Lung (tissue), 12 donors: ENCODE measurements around the gene CA12. TPM values are rescaled to one million over a fixed set of nuclear protein-coding genes. Genes with fewer than 3 reads are reported as not detected.

Experiments
- ATAC-seq: fragments of 200-7000 bp; cut with Tn5 transposase; one replicate; pipeline ENCODE4 v1.9.1; 2020; ENCODE audit warnings: moderate number of reproducible peaks; ENCODE audit not compliant: insufficient read depth, low FRiP score
- DNase-seq, 3 donors: peaks; one replicate each; pipeline ENCODE4 v3.0.0-alpha.2; 2013 to 2017
- H3K27ac ChIP-seq, 2 donors: one replicate each; pipeline ENCODE4 v1.5.1; 2013; ENCODE audit warnings: mild to moderate bottlenecking in 2 of 2, moderate library complexity in 2 of 2, control low read depth in 1 of 2, inconsistent platforms in 1 of 2, low read depth in 1 of 2, low read length in 1 of 2
- H3K27me3 ChIP-seq, 3 donors: one replicate each; pipeline ENCODE4 v1.5.1; 2013; ENCODE audit warnings: low read length in 2 of 3; ENCODE audit not compliant: control insufficient read depth in 3 of 3, insufficient read depth in 3 of 3
- H3K36me3 ChIP-seq, 4 donors: one replicate each; pipeline ENCODE4 v1.5.1; 2013; ENCODE audit warnings: low read length in 4 of 4, mild to moderate bottlenecking in 1 of 4, moderate library complexity in 1 of 4; ENCODE audit not compliant: control insufficient read depth in 4 of 4, insufficient read depth in 4 of 4
- H3K4me1 ChIP-seq, 5 donors: one replicate each; pipeline ENCODE4 v1.5.1; 2013; ENCODE audit warnings: low read length in 5 of 5, mild to moderate bottlenecking in 2 of 5, moderate library complexity in 1 of 5; ENCODE audit not compliant: control insufficient read depth in 5 of 5, insufficient read depth in 5 of 5
- H3K4me3 ChIP-seq: one replicate; pipeline ENCODE4 v1.5.1; 2013; ENCODE audit warnings: mild to moderate bottlenecking, control low read depth, moderate library complexity
- H3K9ac ChIP-seq, 2 donors: one replicate each; pipeline ENCODE4 v1.5.1; 2013; ENCODE audit warnings: low read length in 2 of 2, control low read depth in 1 of 2; ENCODE audit not compliant: insufficient read depth in 1 of 2
- H3K9me3 ChIP-seq, 4 donors: one replicate each; pipeline ENCODE4 v1.5.1; 2013; ENCODE audit warnings: low read length in 3 of 4, mild to moderate bottlenecking in 1 of 4, moderate library complexity in 1 of 4; ENCODE audit not compliant: control insufficient read depth in 4 of 4, insufficient read depth in 3 of 4
- CTCF ChIP-seq: IDR thresholded peaks from 2 replicates; pipeline ENCODE4 v1.5.1; 2012; ENCODE audit warnings: mild to moderate bottlenecking; ENCODE audit errors: control extremely low read depth, extremely low read depth
- WGBS, 2 donors: extraction: QIAGEN DNeasy Blood & Tissue Kit; methylation state at CpG; one replicate each; pipeline ENCODE4 v1.1.7; 2013; 5-methylcytosine and 5-hydroxymethylcytosine counted together
- polyA plus RNA-seq, 2 donors: library from polyadenylated mRNA; stranded (reverse); fragments of 200-250 nt; gene quantifications; one replicate each; pipeline ENCODE4 v1.2.1, GENCODE V29; 2013
- total RNA-seq, 2 donors: library from RNA; depleted of rRNA in 1 of 2; stranded (reverse); fragments of >200 nt in 1 of 2; gene quantifications; one replicate each; pipeline ENCODE4 v1.2.1, GENCODE V29; 2014 to 2021
- donor health status: control.
- donor health status: control.
- donor health status: Bipolar disorder and iron deficiency.
- donor health status: healthy.
- donor health status: DM: yes; HTN: yes; CAD: no.

The CA12 gene
- total and polyA plus RNA-seq, 4 donors = 2.2 to 46.8 (median 5.8) TPM

DNA sequence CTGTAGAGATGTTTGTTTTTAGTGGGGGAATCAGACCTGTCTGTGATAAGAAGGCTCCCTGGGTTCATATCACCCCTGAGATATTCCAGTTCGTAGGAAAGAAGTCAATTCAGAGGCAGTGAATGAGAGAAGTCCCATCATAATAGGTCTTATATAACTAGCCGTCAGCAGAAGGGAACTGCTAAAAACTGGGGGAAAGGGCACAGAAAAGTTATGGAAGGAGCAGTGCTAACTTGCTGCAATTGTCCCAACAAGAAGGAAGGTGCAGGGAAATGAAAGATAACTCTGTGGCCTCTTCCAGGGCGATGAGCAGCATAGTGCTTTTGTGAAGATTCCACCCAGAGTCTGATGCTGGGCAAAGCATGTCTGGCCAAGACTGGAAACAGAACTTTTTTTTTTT, 9.0 kb upstream of the CA12 start:
- Histone ChIP-seq H3K27ac (no peak overlapping the region), H3K36me3 (no peaks in the 10 kb centered on the region), H3K4me3 (no peak overlapping the region), H3K9ac (no peak overlapping the region), H3K4me1 (peaks cover 0 to 5% (median 0%) of the 10 kb centered on the region in 5 donors), H3K9me3 (no peaks in the 10 kb centered on the region), H3K27me3 (peaks cover 0 to 2% (median 0%) of the 10 kb centered on the region in 3 donors)
- no peak for TF ChIP-seq CTCF
- WGBS, 2 donors = 77 to 89% methylated on average over 3 of the region's 3 CpGs
- no peak for ATAC-seq
- DNase-seq = no peak

- 59 to 72% methylated on average over 6 of the region's 6 CpGs for WGBS, 2 donors
- Histone ChIP-seq H3K36me3 (no peaks in the 10 kb centered on the region), H3K9me3 (no peaks in the 10 kb centered on the region), H3K4me1 (peaks cover 0 to 5% (median 0%) of the 10 kb centered on the region in 5 donors), H3K27me3 (peaks cover 0 to 2% (median 0%) of the 10 kb centered on the region in 3 donors), H3K4me3 (no peak overlapping the region), H3K27ac (no peak overlapping the region), H3K9ac (no peak overlapping the region)
- TF ChIP-seq CTCF = no peak
- ATAC-seq = no peak
- peak; percentile 52 to 77 (median 65) for DNase-seq
Observed at GRCh38 chr15:63389902-63390670, 8.4 kb upstream of the CA12 start.

DNA sequence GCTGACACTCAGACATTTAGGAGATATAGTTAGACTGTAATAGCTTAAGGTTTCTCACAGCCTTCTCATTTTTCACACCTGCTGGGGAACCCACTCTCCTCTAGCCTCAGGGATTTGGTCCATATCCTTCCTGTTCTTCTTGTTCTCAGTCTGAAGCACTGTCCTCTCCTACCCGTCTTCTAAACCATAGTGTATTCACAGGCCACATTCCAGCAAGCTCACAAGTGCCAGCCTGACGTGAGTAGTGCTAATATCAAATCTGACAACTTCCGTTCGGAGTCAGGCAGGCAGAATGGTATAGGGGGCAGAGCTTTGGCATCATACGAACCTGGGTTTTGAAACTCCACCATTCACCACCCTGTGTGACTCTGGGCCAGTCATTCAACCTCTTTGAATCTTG, 6.9 kb upstream of the CA12 start:
- peak in 1 of 3 donors; percentile 30 for DNase-seq
- Histone ChIP-seq H3K4me1 (peaks cover 0 to 5% (median 0%) of the 10 kb centered on the region in 5 donors), H3K9me3 (peaks cover 0 to 2% (median 0%) of the 10 kb centered on the region in 4 donors), H3K27me3 (peaks cover 0 to 2% (median 2%) of the 10 kb centered on the region in 3 donors), H3K36me3 (no peaks in the 10 kb centered on the region), H3K9ac (no peak overlapping the region), H3K27ac (no peak overlapping the region), H3K4me3 (no peak overlapping the region)
- 75 to 84% methylated on average over 5 of the region's 5 CpGs for WGBS, 2 donors
- no peak for ATAC-seq
- no peak for TF ChIP-seq CTCF
